Neutrophil (primary cell): ENCODE results near the gene TOX2.

Experiments used
- H3K27ac ChIP-seq: fragments of 200-600 bp; sonication (generic); 2 replicates; pipeline ENCODE4 v1.5.1; 2016; ENCODE audit warnings: mild to moderate bottlenecking, moderate library complexity
- H3K27me3 ChIP-seq: fragments of 200-600 bp; sonication (generic); 2 replicates; pipeline ENCODE4 v1.6.0; 2016; ENCODE audit warnings: mild to moderate bottlenecking
- H3K36me3 ChIP-seq: fragments of 200-600 bp; sonication (generic); 2 replicates; pipeline ENCODE4 v1.5.1; 2017
- H3K4me1 ChIP-seq, 2 experiments: fragments of 200-600 bp in 1 of 2; sonication (generic) in 1 of 2; 1 replicate in 1 of 2; 2 replicates in 1 of 2; pipeline versions ENCODE4 v1.5.1 to v1.6.1; 2013 to 2016; ENCODE audit warnings: low read depth in 1 of 2, low read length in 1 of 2, mild to moderate bottlenecking in 1 of 2, moderate library complexity in 1 of 2; ENCODE audit not compliant: control insufficient read depth in 1 of 2, insufficient read depth in 1 of 2
- H3K4me3 ChIP-seq, 2 experiments: fragments of 200-600 bp in 1 of 2; sonication (generic) in 1 of 2; 1 replicate in 1 of 2; 2 replicates in 1 of 2; pipeline ENCODE4 v1.5.1; 2013 to 2016; ENCODE audit warnings: low read depth in 1 of 2, low read length in 1 of 2, mild to moderate bottlenecking in 1 of 2, moderate library complexity in 1 of 2
- H3K9me3 ChIP-seq: fragments of 200-600 bp; sonication (generic); 2 replicates; pipeline ENCODE4 v1.5.1; 2016
- TF ChIP-seq, protein P1 (sequence below): fragments of 200-600 bp; sonication (generic); IDR thresholded peaks from 2 replicates; pipeline ENCODE4 v1.5.1; 2016; ENCODE audit warnings: antibody characterized with exemption

Gene TOX2

DNA sequence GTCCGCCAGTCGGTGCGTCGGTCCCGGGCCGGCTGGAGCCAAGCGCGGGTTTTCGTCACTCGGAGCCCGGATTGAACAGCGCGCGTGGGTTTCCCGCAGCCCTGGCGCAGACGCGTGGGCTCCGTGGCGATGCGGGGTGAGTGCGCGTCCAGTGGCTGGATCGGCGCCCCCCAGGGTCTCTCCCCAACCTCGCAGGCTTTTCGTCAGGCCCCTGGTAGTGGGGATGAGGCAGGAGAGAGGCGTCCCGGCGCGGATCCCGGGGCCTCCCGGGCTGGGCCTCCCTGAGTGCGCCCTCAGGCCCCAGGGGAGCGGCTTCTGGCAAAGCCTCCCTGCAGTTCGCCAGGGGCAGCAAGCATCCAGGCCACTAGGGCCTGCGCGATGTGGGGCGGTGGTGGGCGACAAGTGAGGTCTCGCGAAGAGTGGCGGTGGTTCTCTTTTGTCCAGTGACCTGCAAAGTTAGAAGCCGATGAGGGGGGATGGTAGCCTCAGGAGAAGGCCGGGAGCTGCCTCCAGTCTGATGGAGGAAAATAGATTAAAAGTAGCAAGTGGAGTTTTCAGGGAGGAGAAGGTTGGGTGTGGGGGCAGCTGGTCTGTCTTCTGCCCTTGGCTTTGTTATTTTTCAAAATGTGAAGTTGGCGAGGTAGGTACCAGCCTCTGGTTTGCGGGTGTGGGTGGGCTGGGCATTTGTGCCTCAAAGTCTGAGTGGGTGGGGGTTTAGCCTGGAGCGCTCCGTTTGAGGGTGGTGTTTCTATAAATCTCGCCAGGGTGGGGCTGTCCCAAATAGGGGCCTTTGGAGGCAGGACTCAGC lies 1.6 kb downstream of the TOX2 start:
- Histone ChIP-seq H3K4me3 (no peak overlapping the region), H3K9me3 (no peaks in the 10 kb centered on the region), H3K27me3 (peaks cover 100% of the 10 kb centered on the region), H3K27ac (no peak overlapping the region), H3K4me1 (no peaks in the 10 kb centered on the region), H3K36me3 (no peaks in the 10 kb centered on the region)
- TF ChIP-seq, protein P1, sequence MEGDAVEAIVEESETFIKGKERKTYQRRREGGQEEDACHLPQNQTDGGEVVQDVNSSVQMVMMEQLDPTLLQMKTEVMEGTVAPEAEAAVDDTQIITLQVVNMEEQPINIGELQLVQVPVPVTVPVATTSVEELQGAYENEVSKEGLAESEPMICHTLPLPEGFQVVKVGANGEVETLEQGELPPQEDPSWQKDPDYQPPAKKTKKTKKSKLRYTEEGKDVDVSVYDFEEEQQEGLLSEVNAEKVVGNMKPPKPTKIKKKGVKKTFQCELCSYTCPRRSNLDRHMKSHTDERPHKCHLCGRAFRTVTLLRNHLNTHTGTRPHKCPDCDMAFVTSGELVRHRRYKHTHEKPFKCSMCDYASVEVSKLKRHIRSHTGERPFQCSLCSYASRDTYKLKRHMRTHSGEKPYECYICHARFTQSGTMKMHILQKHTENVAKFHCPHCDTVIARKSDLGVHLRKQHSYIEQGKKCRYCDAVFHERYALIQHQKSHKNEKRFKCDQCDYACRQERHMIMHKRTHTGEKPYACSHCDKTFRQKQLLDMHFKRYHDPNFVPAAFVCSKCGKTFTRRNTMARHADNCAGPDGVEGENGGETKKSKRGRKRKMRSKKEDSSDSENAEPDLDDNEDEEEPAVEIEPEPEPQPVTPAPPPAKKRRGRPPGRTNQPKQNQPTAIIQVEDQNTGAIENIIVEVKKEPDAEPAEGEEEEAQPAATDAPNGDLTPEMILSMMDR: no peak

DNA sequence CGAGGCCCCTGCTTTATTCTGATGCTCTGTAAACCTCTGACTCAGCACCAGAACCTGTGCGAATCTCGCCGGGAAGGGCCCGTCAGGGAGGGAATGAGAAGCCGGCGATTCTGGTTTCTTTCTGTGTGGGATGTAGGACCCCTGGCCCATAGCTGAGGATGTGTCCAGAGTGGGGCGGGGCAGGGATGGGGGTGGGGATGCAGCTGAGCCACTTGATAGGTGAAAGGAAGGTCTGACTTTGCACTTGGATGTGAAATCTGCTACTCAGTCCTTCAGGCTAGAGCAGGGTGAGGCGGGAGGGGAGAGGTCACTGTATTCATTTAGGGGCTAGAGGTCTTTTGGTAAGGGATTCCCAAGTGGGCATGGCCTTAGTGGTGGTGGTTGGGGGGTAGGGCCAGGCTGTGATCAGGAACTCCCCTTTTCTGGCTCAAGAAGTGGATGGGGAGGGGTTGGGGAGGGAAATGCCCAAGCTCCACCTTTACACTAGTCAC lies 2.3 kb downstream of the TOX2 start:
- H3K4me1 ChIP-seq: no peaks in the 10 kb centered on the region
- H3K9me3 ChIP-seq: no peaks in the 10 kb centered on the region
- TF ChIP-seq, protein P1: no peak
- no peaks in the 10 kb centered on the region for H3K36me3 ChIP-seq
- no peak overlapping the region for H3K4me3 ChIP-seq
- no peak overlapping the region for H3K27ac ChIP-seq
- peaks cover 99% of the 10 kb centered on the region for H3K27me3 ChIP-seq

DNA sequence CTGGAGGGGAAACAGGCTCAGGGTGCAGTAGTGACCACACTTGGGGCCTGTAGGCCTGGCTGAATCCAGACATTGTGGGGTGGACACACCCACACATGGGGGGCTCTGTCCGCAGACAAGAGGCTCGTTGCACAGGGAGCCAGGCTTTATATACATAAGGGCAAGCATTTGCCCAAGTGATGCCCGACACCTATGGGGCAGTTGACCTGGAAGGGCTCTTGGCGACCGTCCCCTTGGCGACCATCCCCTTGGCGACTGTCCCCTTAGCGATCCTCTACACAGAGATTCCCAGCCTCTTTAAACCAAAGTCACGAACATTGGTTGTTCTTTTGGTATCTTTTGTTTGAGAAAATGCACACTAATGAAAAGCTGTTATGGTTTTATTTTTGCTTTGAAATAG lies 2.7 kb downstream of the TOX2 start:
- Histone ChIP-seq H3K4me3 (no peak overlapping the region), H3K27me3 (peaks cover 99% of the 10 kb centered on the region), H3K4me1 (no peaks in the 10 kb centered on the region), H3K36me3 (no peaks in the 10 kb centered on the region), H3K9me3 (no peaks in the 10 kb centered on the region), H3K27ac (no peak overlapping the region)
- TF ChIP-seq, protein P1: no peak

DNA sequence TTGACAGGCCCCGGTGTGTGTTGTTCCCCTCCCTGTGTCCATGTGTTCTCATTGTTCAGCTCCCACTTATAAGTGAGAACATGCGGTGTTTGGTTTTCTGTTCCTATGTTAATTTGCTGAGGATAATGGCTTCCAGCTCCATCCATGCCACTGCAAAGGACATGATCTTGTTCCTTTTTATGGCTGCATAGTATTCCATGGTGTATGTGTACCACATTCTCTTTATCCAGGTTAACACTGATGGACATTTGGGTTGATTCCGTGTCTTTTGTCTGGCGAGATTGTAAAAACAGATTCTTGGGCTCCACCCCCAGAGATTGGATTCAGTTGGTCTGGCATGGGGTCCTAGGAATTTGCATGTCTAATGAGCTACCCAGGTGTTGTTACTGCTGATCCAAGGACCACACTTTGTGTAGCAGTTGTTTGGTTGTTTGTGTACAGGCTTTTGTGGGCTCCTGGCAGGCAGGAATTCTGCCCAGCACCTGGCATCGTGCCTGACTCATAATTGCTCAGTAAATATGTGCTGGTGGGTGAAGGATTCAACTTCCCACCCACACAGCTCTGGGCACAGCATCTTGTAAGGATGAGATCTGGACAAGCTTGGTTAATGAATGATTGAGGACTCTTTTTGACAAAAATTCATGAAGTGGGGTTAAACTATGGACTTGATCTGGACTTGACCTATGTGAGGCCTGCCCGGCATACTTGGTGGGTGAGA lies 5.2 kb downstream of the TOX2 start:
- peaks cover 99% of the 10 kb centered on the region for H3K27me3 ChIP-seq
- H3K4me1 ChIP-seq: no peaks in the 10 kb centered on the region
- H3K9me3 ChIP-seq: no peaks in the 10 kb centered on the region
- TF ChIP-seq, protein P1: no peak
- H3K36me3 ChIP-seq: no peaks in the 10 kb centered on the region
- H3K4me3 ChIP-seq: no peak overlapping the region
- H3K27ac ChIP-seq: no peak overlapping the region

DNA sequence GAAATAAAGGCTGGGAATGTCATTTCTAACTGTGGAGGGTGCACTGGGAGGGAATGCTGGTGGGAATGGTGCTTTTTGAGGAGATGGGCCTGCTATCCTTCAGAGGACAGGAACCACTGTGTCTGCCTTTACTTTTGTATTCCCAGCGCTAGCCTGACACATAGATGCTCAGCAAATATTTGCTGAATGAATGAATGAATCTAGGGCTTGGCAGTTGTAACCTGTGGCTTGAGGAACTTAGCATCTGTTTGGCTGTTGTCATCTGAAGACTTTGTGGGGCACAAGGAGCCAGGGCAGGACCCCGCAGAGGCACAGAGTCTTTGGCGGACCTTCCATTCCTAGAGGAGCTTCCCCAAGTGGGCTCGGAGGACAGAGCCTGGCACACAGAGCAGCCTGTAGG lies 6.1 kb downstream of the TOX2 start:
- Histone ChIP-seq H3K27me3 (peaks cover 99% of the 10 kb centered on the region), H3K9me3 (no peaks in the 10 kb centered on the region), H3K4me3 (no peak overlapping the region), H3K27ac (no peak overlapping the region), H3K4me1 (no peaks in the 10 kb centered on the region), H3K36me3 (no peaks in the 10 kb centered on the region)
- TF ChIP-seq, protein P1: no peak
